T-helper 2 cell (primary cell): ENCODE results near the gene SAMD14.
A peak's percentile ranks its signal among the peaks of the same experiment; 100 is the strongest.

Source experiments
- DNase-seq, 5 experiments: peaks; one replicate each; pipeline versions ENCODE4 v3.0.0 to v3.0.0-alpha.2; 2012 to 2022
- total RNA-seq, 2 donors: gene quantifications; one replicate each; lab custom pipeline; 2026; lab: John Stamatoyannopoulos, UW

The SAMD14 gene
- total RNA-seq = 0.27 to 1.2 reads per million in 2 donors

DNA sequence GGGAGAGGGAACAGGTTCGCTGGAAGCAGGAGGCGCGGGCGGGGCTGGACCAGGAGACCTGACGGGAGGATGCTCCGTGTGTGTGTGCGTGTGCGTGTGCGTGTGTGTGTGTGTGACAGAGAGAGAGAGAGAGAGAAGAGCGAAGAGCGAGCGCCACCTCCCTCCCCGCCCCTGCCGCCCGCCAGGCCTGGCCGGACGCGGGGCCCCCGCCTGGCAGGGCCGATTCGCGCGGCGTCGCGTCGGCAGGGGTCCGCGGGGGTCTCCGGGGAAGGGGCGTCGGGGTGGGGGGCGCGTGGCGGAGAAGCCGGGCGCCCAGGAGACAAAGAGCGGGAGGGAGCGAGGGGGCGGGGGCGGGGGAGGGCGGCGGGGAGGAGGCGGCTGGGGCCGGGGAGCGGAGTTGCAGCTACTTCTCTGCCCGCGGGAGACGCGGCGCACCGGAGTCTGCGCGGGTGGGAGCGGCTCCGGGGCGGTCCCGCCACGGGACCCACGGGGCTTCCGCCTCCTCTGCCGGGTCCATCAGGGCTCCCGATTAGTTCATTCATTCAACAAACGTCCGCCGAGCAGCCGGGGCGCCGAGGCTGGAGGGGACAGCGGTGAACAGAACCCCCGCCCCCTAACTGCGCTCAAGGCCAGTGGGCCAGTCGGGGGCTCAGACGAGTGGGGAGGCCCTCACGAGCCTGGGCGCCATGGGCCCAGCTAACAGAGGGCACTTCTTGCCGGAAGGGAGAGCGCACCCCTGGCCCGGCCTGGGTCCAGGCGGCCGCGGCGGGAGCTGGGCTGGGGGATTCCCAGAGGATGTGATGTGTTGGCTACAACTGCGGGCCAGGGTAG is at the start of gene SAMD14:
SAMD14 (minus strand) TSS at position 433 of the 831 bp plus-strand sequence. CDS start 5,201 bp downstream, outside the sequence.
- DNase-seq = peak in 3 of 5 experiments; percentile 44 to 79 (median 49)

GRCh38 chr17:50177983-50178834 is 48.2 kb upstream of the SAMD14 start:
- DNase-seq = peak in 3 of 5 experiments; percentile 32 to 54 (median 37)

- DNase-seq = no peak
Measured at GRCh38 chr17:50177476-50177875, 47.5 kb upstream of the SAMD14 start.

GRCh38 chr17:50176559-50177357 is 46.8 kb upstream of the SAMD14 start:
- DNase-seq = no peak

- no peak for DNase-seq
Measured at GRCh38 chr17:50175035-50175807, 45.3 kb upstream of the SAMD14 start.

GRCh38 chr17:50174444-50174843 is 44.5 kb upstream of the SAMD14 start:
- DNase-seq = no peak

DNA sequence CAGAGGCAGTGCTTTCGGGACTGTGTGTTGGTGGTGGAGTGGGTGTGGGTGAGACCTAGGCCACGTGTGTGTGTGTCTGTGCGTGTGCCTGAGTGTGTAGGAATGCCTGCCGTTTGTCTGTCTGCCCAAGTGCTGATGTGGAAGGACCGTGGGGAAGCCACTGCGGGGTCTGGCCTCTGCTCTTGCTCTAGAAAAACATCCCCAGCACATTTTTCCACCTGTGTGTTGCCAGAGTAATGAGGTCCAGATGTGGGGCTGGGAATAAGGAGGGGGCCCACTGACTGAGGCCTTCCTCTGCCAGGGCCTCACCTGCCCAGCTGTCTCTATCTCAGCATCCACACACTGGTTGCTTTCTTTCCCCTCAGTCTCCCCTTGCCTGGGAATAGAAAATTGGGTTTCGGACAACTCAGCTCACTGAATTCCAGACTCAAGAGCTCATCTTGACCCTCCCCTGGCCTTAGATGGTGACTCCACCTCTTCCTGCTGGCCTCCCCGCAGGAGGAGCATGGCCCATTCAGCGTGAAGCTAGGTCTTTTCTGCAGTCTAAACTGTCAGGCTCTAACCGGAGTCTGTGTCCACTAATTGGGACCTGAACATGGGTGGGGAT is 43.5 kb upstream of the SAMD14 start:
- DNase-seq = no peak

- DNase-seq = no peak
Measured at GRCh38 chr17:50172936-50173334, 43.0 kb upstream of the SAMD14 start.

- no peak for DNase-seq
Measured at GRCh38 chr17:50172130-50172529, 42.2 kb upstream of the SAMD14 start.

- DNase-seq = no peak
Measured at GRCh38 chr17:50171371-50172071, 41.6 kb upstream of the SAMD14 start.

DNA sequence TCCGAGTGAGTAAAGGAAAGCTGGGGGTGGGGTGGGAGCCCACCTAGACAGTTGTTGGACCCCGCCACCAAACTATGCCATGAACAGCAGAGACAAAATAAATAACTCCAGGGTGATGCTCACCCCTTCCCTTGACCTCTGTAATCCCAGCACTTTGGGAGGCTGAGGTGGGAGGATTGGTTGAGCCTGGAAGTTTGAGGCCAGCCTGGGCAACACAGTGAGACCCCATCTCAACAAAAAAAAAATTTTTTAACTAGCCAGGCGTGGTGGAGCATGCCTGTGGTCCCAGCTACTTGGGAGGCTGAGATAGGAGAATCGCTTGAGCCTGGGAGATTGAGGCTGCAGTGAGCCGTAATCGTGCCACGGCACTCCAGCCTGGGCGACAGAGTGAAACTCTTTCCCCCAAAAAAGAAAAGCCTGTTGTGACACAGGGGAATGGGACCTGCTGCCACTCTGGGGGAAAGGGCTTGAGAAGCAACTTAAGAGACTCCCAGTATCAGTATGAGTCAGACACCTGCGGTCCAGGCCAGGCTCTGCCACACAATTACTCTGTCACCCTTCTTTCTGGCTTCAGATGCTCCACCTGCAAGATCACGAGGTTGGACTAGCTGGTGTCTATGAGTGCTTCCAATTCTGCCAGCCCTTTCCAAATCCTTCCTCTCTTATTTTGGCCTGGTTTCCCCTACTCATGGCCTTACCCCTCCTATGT is 40.9 kb upstream of the SAMD14 start:
- peak in 1 of 5 experiments; percentile 86 for DNase-seq

- no peak for DNase-seq
Measured at GRCh38 chr17:50169881-50170459, 40.0 kb upstream of the SAMD14 start.

- peak in 4 of 5 experiments; percentile 17 to 84 (median 62) for DNase-seq
Measured at GRCh38 chr17:50169121-50169764, 39.3 kb upstream of the SAMD14 start.

DNA sequence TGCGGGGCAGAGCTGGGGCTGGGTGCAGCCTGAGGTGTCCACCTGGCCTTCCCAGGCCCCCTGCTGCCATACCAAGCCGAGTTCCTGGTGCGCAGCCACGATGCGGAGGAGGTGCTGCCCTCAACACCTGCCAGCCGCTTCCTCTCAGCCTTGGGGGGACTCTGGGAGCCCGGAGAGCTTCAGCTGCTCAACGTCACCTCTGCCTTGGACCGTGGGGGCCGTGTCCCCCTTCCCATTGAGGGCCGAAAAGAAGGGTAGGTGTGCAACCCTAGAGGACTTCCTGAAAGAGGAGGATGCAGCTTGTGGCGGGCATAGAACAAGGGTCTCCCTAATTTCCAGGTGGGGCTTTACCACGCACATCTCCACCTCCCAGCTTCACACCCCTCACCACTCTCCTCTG is 38.4 kb upstream of the SAMD14 start:
- no peak for DNase-seq

DNA sequence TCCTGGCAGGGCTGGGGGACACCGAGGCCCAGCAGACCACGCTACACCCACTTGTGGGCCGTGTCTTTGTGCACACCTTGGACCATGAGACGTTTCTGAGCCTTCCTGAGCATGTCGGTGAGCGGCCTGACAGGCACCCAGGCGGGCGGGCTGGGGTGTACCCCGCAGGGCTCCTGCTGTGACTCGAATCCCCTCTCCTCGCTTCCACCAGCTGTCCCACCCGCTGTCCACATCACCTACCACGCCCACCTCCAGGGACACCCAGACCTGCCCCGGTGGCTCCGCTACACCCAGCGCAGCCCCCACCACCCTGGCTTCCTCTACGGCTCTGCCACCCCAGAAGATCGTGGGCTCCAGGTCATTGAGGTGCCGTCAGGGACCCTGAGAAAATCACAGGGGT is 37.4 kb upstream of the SAMD14 start:
- DNase-seq = no peak

GRCh38 chr17:50166518-50167181 is 36.7 kb upstream of the SAMD14 start:
- no peak for DNase-seq

DNA sequence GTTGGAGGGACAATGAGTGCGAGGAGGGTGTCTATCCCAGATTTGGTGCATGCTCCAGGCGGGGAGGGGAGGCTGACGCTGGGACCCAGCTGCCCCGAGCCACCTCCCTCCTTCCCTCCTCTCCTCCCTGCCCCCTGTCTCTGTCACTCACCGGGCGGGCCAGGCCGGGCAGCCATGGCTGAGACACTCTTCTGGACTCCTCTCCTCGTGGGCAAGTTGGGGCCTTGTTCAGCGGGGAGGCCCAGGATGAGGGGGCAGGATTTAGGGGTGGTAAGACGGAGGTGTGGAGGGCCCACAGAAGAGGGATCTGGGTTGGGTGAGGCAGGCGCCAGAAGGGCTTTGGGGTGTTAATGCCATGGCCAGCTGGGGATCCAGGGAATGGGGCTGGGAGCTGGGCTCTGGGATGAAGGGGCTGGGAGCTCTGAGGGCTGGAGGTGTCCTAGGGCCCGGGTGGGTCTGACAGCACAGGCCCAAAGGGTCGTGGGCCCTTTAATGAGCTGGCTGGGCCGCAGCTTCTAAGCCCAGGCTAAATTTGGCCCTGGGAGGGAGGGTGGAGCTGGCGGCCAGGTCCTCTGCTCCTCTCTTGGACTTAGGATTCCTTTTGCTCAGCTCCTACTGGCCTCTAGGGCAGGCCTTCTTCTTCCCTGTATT is 36.0 kb upstream of the SAMD14 start, which contains the start of gene SGCA:
SGCA (plus strand) TSS at position 139 of the 651 bp plus-strand sequence; CDS start at position 175, 36 bp downstream.
- no peak for DNase-seq

DNA sequence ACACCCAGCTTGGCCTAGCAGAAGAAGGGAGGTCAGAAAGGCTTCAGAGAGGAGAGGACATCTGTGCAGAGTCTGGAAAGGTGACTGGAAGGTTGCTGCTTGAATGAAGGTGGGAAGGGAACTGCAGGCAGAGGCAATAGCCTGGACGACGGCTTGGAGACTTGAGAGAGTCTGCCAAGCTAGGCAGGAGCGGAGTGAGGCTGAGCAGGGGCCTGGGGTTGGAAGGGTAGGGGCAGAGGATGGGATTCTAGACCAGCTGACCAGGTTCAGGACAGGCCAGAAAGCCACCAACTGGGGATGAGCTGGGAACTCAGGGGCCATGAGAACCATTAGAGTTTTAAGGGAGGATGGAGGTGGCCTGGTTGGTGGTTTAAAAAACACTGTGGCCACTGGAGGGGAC is 35.5 kb upstream of the SAMD14 start:
- no peak for DNase-seq
